ENCODE measurements around the gene MET.

- no peak for TF ChIP-seq POLR2A (IDR thresholded peaks at IDR 0.05)
- TF ChIP-seq, protein P1, sequence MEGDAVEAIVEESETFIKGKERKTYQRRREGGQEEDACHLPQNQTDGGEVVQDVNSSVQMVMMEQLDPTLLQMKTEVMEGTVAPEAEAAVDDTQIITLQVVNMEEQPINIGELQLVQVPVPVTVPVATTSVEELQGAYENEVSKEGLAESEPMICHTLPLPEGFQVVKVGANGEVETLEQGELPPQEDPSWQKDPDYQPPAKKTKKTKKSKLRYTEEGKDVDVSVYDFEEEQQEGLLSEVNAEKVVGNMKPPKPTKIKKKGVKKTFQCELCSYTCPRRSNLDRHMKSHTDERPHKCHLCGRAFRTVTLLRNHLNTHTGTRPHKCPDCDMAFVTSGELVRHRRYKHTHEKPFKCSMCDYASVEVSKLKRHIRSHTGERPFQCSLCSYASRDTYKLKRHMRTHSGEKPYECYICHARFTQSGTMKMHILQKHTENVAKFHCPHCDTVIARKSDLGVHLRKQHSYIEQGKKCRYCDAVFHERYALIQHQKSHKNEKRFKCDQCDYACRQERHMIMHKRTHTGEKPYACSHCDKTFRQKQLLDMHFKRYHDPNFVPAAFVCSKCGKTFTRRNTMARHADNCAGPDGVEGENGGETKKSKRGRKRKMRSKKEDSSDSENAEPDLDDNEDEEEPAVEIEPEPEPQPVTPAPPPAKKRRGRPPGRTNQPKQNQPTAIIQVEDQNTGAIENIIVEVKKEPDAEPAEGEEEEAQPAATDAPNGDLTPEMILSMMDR (IDR thresholded peaks at IDR 0.05) = no peak
- no peak for TF ChIP-seq POLR2AphosphoS5 (IDR thresholded peaks at IDR 0.05; ENCODE audit: insufficient read depth in 1 of 2, low read depth in 1 of 2)
Measured at GRCh38 chr7:116763647-116764046, 91.7 kb downstream of the MET start.
